ENCODE results near the gene HDDC2.

Gene HDDC2

DNA sequence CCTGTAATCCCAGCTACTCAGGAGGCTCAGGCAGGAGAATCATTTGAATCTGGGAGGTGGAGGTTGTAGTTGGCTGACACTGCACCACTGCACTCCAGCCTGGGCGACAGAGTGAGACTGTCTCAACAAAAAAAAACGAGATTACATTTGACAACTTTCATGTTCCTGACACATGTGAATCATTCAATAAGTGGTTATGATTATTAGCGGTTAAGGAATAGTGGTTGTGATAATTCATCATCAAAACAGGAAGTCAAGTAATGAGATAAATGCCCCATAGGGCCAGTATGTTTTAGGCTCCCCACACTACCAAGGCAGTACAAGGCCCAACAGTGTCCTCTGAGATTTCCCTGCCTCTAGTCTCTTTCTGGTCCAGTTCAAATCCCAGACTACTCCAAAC, 2.5 kb downstream of the HDDC2 start:
- DNase-seq (ENCODE audit: low read depth) = no peak
- TF ChIP-seq, protein P1, sequence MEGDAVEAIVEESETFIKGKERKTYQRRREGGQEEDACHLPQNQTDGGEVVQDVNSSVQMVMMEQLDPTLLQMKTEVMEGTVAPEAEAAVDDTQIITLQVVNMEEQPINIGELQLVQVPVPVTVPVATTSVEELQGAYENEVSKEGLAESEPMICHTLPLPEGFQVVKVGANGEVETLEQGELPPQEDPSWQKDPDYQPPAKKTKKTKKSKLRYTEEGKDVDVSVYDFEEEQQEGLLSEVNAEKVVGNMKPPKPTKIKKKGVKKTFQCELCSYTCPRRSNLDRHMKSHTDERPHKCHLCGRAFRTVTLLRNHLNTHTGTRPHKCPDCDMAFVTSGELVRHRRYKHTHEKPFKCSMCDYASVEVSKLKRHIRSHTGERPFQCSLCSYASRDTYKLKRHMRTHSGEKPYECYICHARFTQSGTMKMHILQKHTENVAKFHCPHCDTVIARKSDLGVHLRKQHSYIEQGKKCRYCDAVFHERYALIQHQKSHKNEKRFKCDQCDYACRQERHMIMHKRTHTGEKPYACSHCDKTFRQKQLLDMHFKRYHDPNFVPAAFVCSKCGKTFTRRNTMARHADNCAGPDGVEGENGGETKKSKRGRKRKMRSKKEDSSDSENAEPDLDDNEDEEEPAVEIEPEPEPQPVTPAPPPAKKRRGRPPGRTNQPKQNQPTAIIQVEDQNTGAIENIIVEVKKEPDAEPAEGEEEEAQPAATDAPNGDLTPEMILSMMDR (conservative IDR thresholded peaks at IDR 0.05; ENCODE audit: low read length) = no peak
- no peak overlapping the region for H3K4me3 ChIP-seq (ENCODE audit: low read length)

DNA sequence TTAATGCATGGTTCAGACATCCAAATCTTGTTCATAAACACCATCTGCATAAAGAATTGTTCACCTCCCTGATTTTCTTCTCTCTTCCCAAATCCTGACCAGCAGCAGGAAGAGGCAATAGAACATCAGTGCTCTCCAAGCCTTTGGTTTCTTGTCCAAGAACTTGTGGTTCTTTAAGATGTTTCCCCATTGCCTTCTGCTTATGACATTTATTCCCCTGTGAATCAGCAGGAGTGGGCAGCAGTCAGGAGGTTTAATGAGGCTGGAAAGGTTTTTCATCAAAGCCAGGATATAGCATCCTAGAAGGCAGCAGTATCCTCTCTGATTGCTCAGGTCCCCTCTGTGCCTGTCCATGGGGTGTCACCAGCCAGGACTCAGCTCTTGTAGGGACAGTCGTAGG, 5.3 kb downstream of the HDDC2 start:
- DNase-seq (ENCODE audit: low read depth) = peak; percentile 31

DNA sequence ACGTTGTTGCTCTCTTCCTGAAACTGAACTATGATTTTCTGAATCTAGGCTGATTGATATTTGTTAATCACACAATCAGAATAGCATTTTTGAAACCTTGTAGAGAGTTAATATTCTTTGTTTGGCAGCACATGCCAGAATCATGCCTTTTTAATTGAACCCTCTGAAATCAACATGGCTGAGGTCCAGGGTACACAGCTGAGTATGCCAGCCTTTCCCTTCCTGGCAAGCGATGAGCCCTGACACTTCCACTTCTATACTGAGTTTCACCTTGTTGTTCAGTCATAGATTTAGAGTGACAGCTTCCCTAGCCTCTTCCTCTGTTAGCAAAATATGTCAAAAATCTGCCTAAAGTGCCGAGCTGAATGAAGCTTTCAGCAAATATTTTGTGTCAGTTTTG, 6.8 kb downstream of the HDDC2 start:
- TF ChIP-seq, protein P1 (conservative IDR thresholded peaks at IDR 0.05; ENCODE audit: low read length) = no peak
- no peak overlapping the region for H3K4me3 ChIP-seq (ENCODE audit: low read length)
- no peak for DNase-seq (ENCODE audit: low read depth)

More for the DNA sequence above, 5.3 kb downstream of the HDDC2 start:
- TF ChIP-seq, protein P1 (conservative IDR thresholded peaks at IDR 0.05; ENCODE audit: low read length) = no peak
- no peak overlapping the region for H3K4me3 ChIP-seq (ENCODE audit: low read length)

DNA sequence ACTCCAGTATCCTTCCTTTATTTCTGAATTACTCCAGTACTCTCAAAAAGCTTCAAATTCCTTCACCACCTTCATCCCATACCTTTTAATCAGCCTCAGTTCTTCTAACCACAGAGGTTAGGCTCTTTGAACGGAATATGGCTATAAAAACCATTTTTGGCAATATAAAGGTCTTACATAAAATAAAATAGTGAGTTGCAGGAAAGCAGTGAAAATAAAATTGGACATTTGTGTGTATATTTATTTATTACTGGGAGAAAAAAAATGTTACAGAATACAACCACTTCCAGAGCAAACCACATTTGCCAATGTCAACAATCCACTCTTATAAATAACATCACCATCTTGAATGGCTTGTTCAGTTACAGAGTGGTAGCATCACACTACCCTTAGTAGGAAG, 7.7 kb downstream of the HDDC2 start:
- TF ChIP-seq, protein P1 (conservative IDR thresholded peaks at IDR 0.05; ENCODE audit: low read length) = no peak
- H3K4me3 ChIP-seq (ENCODE audit: low read length) = no peak overlapping the region
- no peak for DNase-seq (ENCODE audit: low read depth)

DNA sequence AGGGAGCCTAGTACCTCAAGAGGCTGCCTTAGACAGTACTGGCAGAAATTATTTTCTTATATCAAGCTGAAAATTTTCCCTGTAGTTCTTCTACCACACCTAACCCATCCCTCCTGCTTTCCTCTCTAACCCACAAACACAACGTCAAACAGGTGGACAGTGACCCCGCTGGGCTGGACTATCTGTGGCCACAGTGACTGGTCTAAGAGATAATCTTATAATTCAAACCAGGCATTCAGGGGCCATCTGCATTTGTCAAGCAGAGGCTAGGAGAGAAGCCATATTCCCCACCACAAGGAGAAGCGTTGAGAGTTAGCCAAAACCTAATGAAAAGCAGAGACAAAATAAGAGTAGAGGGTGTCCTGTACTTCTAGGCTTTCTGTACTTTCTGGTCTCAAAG, 8.2 kb downstream of the HDDC2 start:
- H3K4me3 ChIP-seq (ENCODE audit: low read length) = no peak overlapping the region
- DNase-seq (ENCODE audit: low read depth) = no peak
- TF ChIP-seq, protein P1 (conservative IDR thresholded peaks at IDR 0.05; ENCODE audit: low read length) = no peak

DNA sequence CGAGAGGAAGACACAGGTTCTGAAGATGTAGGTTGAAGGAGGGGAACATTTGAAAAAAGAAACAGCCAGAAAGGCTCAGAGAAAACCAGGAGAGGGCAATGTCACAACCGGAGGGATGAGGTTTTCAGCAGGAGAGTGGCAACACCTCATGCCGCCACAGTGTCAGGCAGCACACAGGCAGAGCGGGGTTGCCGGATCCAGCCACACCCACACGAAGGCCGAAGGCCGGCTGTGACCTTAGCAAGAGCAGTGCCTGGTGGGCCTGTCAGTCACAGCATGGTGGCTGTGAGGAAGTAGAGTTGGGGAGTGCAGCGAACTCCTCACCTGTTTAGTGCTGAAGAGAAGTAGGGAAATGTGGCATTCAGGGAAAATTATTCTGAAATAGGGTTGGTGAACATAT, 14.0 kb downstream of the HDDC2 start:
- no peak overlapping the region for H3K4me3 ChIP-seq (ENCODE audit: low read length)
- no peak for DNase-seq (ENCODE audit: low read depth)
- TF ChIP-seq, protein P1 (conservative IDR thresholded peaks at IDR 0.05; ENCODE audit: low read length) = no peak

DNA sequence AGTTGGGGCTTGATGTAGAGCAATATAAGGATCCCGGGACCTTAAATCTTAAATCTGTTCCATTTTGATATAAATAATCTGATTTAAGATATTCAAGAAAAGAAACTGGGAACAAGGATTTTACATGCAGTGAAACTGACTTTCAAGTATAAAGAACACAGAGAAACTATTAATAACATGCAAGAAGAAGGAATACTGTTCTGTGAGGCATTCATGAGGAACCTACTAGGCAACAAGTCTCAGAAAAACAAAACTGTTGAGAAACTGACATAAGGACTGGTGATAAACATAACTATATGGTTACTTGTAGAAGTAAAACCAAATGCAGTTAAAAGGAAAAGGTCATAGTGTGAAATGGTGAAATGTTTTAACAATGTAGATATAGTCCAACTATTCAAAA, 15.8 kb downstream of the HDDC2 start:
- TF ChIP-seq, protein P1 (conservative IDR thresholded peaks at IDR 0.05; ENCODE audit: low read length) = no peak
- DNase-seq (ENCODE audit: low read depth) = no peak
- no peak overlapping the region for H3K4me3 ChIP-seq (ENCODE audit: low read length)

Data from AG10803 (cell line).